Mesendoderm (in vitro differentiated cells): ENCODE results near the gene CFAP97D2.
"Not testable (repeated sequence)": the region's sequence is repeated elsewhere in the genome, so short reads cannot be mapped to it uniquely, and the experiment has no call there.

Experiments used
- DNase-seq: peaks from one replicate; pipeline ENCODE4 v3.0.0; 2013
- H2AK5ac ChIP-seq: 2 replicates; pipeline ENCODE4 v1.6.1; 2013; ENCODE audit warnings: low read length, inconsistent platforms
- H2BK120ac ChIP-seq: 2 replicates; pipeline ENCODE4 v1.6.1; 2013; ENCODE audit warnings: low read depth, mild to moderate bottlenecking, low read length, moderate library complexity, mixed read lengths
- H2BK15ac ChIP-seq: replicated peaks from 2 replicates; pipeline ENCODE4 v1.6.1; 2013; ENCODE audit warnings: low read depth, mild to moderate bottlenecking, moderate library complexity
- H2BK5ac ChIP-seq: 2 replicates; pipeline ENCODE4 v1.6.1; 2013; ENCODE audit warnings: low read length, inconsistent platforms
- H3K18ac ChIP-seq: 2 replicates; pipeline ENCODE4 v1.6.1; 2013; ENCODE audit warnings: mild to moderate bottlenecking, low read length, mixed read lengths
- H3K23ac ChIP-seq: one replicate; pipeline ENCODE4 v1.6.1; 2013; ENCODE audit warnings: low read length
- H3K27ac ChIP-seq: 2 replicates; pipeline ENCODE4 v1.5.1; 2013; ENCODE audit warnings: low read depth, mild to moderate bottlenecking, inconsistent platforms, low read length, moderate library complexity
- H3K27me3 ChIP-seq: 2 replicates; pipeline ENCODE4 v1.6.1; 2013; ENCODE audit warnings: low read length, control low read depth, mild to moderate bottlenecking, inconsistent platforms; ENCODE audit not compliant: insufficient read depth, poor library complexity
- H3K36me3 ChIP-seq: 2 replicates; pipeline ENCODE4 v1.6.1; 2013; ENCODE audit warnings: low read length, inconsistent platforms; ENCODE audit not compliant: control insufficient read depth, insufficient read depth
- H3K4ac ChIP-seq: one replicate; pipeline ENCODE4 v1.6.1; 2013; ENCODE audit warnings: low read depth, mild to moderate bottlenecking, low read length, moderate library complexity
- H3K4me1 ChIP-seq: 2 replicates; pipeline ENCODE4 v1.6.1; 2013; ENCODE audit warnings: low read depth, low read length, inconsistent platforms; ENCODE audit not compliant: control insufficient read depth
- H3K4me2 ChIP-seq: 2 replicates; pipeline ENCODE4 v1.6.1; 2013; ENCODE audit warnings: low read length
- H3K4me3 ChIP-seq: 2 replicates; pipeline ENCODE4 v1.5.1; 2013; ENCODE audit warnings: mild to moderate bottlenecking, low read length
- H3K56ac ChIP-seq: one replicate; pipeline ENCODE4 v1.6.1; 2013; ENCODE audit warnings: low read length
- H3K79me1 ChIP-seq: 2 replicates; pipeline ENCODE4 v1.6.1; 2013; ENCODE audit warnings: low read length, inconsistent platforms
- H3K79me2 ChIP-seq: 2 replicates; pipeline ENCODE4 v1.6.1; 2013; ENCODE audit warnings: mild to moderate bottlenecking, low read length; ENCODE audit not compliant: control insufficient read depth, insufficient read depth
- H3K9ac ChIP-seq: 2 replicates; pipeline ENCODE4 v1.6.1; 2013; ENCODE audit warnings: low read length, inconsistent platforms
- H4K5ac ChIP-seq: one replicate; pipeline ENCODE4 v1.6.1; 2013; ENCODE audit warnings: low read length
- H4K8ac ChIP-seq: one replicate; pipeline ENCODE4 v1.6.1; 2013; ENCODE audit warnings: low read depth, mild to moderate bottlenecking, control low read depth, low read length, moderate library complexity
- WGBS: extraction: QIAGEN DNeasy Blood & Tissue Kit; methylation state at CpG from one replicate; pipeline ENCODE4 v1.1.7; 2013; ENCODE audit warnings: low lambda C conversion rate, missing lambda C conversion rate; ENCODE audit not compliant: insufficient coverage; ENCODE audit errors: extremely low coverage; 5-methylcytosine and 5-hydroxymethylcytosine counted together

Gene CFAP97D2

DNA sequence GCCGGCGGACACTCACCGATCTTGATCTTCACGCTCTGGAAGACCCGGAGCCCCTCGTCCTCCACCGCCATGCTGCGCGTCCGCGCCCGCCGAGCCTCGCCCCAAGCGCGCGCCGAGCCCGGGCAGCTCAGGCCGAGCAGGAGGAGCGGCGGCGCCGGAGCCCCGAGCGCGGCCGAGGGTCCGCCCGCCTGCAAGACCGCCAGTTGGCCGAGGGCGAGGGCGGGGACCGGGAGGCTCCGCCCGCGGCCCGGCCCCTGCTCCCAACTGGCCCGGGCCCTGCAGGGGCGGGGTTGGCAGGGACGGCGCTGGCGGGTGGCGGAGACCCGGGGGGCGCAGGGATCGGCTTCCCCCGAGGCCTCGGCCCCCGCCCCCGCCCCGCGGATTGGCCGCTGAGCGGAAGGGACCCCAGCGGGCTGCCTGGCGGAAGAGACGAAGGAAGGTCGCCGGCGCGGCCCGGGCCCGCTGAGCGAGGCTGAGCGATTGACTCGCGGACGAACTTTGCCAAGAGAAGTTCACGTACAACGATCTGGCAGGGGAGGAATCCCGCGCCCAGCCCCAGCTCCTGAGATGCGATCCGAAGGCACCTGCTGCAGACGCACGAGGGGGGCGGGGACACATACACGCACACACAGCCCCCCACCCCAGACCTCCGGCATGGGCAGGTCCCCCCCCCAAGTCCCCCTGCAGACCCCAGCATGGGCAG is 46.5 kb upstream of the CFAP97D2 start, which contains the start of gene RASA3:
RASA3 (minus strand) TSS at position 205 of the 703 bp plus-strand sequence; CDS start at position 71, 134 bp downstream.
- Histone ChIP-seq H3K4me2 (peak within 1 kb of the TSS; percentile 99), H3K79me1 (peaks cover 13% of the 10 kb centered on the region), H2BK5ac (no peak within 1 kb of the TSS), H3K4ac (no peak within 1 kb of the TSS), H3K4me1 (peaks cover 10% of the 10 kb centered on the region), H2BK15ac (no peak within 1 kb of the TSS), H3K79me2 (peaks cover 22% of the 10 kb centered on the region), H3K27ac (peak within 1 kb of the TSS; percentile 9), H3K27me3 (no peaks in the 10 kb centered on the region), H3K23ac (peak within 1 kb of the TSS; percentile 85), H3K9ac (peak within 1 kb of the TSS; percentile 87), H2BK120ac (peak within 1 kb of the TSS; percentile 16), H2AK5ac (no peak within 1 kb of the TSS), H3K4me3 (peak within 1 kb of the TSS; percentile 63), H3K56ac (peak within 1 kb of the TSS; percentile 93), H3K18ac (peak within 1 kb of the TSS; percentile 24), H4K8ac (no peak within 1 kb of the TSS), H3K36me3 (no peaks in the 10 kb centered on the region), H4K5ac (no peak within 1 kb of the TSS)
- no CpG with 5 or more reads among the region's 81 CpGs for WGBS
- peak; percentile 92 for DNase-seq

DNA sequence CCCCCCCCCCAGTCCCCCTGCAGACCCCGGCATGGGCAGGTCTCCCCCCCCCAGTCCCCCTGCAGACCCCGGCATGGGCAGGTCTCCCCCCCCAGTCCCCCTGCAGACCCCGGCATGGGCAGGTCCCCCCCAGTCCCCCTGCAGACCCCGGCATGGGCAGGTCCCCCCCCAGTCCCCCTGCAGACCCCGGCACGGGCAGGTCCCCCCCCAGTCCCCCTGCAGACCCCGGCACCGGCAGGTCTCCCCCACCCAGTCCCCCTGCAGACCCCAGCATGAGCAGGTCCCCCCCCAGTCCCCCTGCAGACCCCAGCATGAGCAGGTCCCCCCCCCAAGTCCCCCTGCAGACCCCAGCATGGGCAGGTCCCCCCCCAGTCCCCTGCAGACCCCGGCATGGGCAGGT is 45.9 kb upstream of the CFAP97D2 start:
- not testable (repeated sequence) for H4K8ac ChIP-seq, H2AK5ac ChIP-seq, H3K18ac ChIP-seq, H3K4ac ChIP-seq, H2BK5ac ChIP-seq, H2BK120ac ChIP-seq, H3K27ac ChIP-seq, H3K4me1 ChIP-seq, DNase-seq, H3K4me3 ChIP-seq, H3K23ac ChIP-seq, H3K4me2 ChIP-seq, H3K56ac ChIP-seq, H3K36me3 ChIP-seq, H4K5ac ChIP-seq, H2BK15ac ChIP-seq, H3K9ac ChIP-seq, H3K27me3 ChIP-seq
- WGBS = no CpG with 5 or more reads among the region's 9 CpGs
- Histone ChIP-seq H3K79me2 (peaks cover 17% of the 10 kb centered on the region), H3K79me1 (peaks cover 10% of the 10 kb centered on the region)

DNA sequence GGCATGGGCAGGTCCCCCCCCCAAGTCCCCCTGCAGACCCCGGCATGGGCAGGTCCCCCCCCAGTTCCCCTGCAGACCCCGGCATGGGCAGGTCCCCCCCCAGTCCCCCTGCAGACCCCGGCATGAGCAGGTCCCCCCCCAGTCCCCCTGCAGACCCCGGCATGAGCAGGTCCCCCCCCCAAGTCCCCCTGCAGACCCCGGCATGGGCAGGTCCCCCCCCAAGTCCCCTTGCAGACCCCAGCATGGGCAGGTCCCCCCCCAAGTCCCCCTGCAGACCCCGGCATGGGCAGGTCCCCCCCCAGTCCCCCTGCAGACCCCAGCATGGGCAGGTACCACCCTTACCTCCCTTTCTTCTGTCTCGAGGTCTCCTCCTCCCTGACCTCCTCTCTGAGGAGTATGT is 45.5 kb upstream of the CFAP97D2 start:
- not testable (repeated sequence) for H3K27ac ChIP-seq, H3K36me3 ChIP-seq, H3K4ac ChIP-seq, H3K56ac ChIP-seq, H3K9ac ChIP-seq, H2BK15ac ChIP-seq, H4K5ac ChIP-seq, H3K79me1 ChIP-seq, H4K8ac ChIP-seq, H3K4me2 ChIP-seq, H3K18ac ChIP-seq, H3K23ac ChIP-seq, H3K4me1 ChIP-seq, H3K27me3 ChIP-seq, H2AK5ac ChIP-seq, H2BK120ac ChIP-seq, H2BK5ac ChIP-seq, DNase-seq, H3K4me3 ChIP-seq
- no CpG with 5 or more reads among the region's 7 CpGs for whole genome bisulfite sequencing
- H3K79me2 ChIP-seq = peaks cover 15% of the 10 kb centered on the region

DNA sequence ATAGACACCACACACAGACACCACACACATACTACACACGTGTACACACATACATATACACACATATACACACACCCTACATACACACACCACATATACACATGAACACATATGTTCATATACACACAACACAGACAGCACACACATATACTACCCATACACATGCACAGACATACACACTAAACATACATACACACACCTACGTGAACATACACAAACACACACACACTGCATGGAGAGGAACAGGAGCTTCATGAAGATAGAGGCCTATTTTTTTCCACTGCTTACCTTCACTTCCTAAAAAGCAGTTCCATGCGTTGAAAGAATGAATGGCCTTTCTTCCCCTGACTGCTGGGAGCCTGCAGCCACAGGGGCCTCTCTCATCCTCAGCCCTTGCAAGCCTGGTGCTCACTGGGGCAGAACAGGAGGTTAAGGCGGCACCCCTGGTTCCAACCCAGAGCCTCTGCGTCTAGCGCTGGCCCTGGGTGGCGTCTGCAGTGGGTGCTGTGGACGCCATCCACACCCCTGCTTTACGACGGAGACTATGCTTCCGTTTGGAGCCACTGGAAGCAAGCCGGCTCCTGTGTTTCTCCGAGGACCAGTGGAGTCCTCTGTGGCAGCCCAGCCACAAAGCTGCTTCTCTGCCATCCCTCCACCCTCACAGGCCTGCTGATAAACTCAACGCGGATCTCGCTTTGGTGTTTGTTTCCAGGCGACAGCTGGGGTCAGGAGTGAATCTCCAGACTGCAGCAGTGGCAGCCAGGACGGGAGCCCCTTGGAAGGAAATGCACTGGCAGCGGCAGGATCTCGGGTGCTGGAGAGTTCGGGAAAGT is 44.7 kb upstream of the CFAP97D2 start:
- DNase-seq = no peak
- H3K4me2 ChIP-seq = no peak overlapping the region
- no CpG with 5 or more reads among the region's 21 CpGs for WGBS
- H4K5ac ChIP-seq = no peak overlapping the region
- no peak overlapping the region for H3K18ac ChIP-seq
- H3K4me3 ChIP-seq = no peak overlapping the region
- no peak overlapping the region for H3K27ac ChIP-seq
- H3K4ac ChIP-seq = no peak overlapping the region
- no peak overlapping the region for H3K23ac ChIP-seq
- H3K79me2 ChIP-seq = peaks cover 15% of the 10 kb centered on the region
- no peak overlapping the region for H3K9ac ChIP-seq
- no peak overlapping the region for H2BK120ac ChIP-seq
- H4K8ac ChIP-seq = no peak overlapping the region
- H3K36me3 ChIP-seq = no peaks in the 10 kb centered on the region
- peaks cover 8% of the 10 kb centered on the region for H3K79me1 ChIP-seq
- H3K56ac ChIP-seq = peak overlapping the region; percentile 2
- H3K4me1 ChIP-seq = peaks cover 10% of the 10 kb centered on the region
- H3K27me3 ChIP-seq = no peaks in the 10 kb centered on the region
- no peak overlapping the region for H2BK15ac ChIP-seq
- H2BK5ac ChIP-seq = no peak overlapping the region
- no peak overlapping the region for H2AK5ac ChIP-seq

DNA sequence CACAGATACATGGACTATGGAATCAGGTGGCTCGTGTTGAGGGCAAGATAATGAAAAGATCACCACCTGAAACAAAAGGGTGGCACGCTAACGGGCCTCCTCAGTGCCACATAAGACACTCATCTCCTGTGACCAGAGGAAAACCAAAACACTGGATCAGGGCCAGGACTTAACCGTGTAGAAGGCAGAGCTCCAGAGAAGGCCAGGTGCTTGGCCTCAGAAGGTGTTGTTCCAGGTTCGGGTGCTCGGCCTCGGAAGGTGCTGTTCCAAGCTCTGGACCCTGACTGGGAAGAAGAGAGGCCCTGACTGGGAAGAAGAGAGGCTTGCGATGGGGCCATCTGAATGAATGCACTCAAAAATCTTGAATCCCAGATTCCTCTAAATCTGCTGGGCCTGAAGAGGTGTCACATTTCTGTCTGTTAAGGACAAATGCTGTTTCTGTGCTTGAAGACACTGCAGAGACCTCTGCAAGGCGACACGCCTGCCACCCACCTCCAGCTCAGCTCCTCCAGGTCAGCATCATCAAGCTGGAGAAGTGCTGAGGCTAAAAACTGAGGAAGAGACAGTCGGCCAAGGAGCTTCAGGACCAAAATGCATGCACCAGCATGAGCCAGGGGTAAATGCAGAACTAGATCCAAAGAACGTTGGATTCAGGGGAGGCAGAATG is 44.0 kb upstream of the CFAP97D2 start:
- Histone ChIP-seq H3K9ac (no peak overlapping the region), H3K27me3 (no peaks in the 10 kb centered on the region), H3K27ac (no peak overlapping the region), H3K4me1 (peaks cover 7% of the 10 kb centered on the region), H2BK5ac (no peak overlapping the region), H3K36me3 (no peaks in the 10 kb centered on the region), H4K8ac (no peak overlapping the region), H3K4me3 (no peak overlapping the region), H3K56ac (peak overlapping the region; percentile 7), H3K79me1 (peaks cover 6% of the 10 kb centered on the region), H3K18ac (no peak overlapping the region), H3K23ac (no peak overlapping the region), H3K4me2 (no peak overlapping the region), H3K79me2 (peaks cover 9% of the 10 kb centered on the region), H4K5ac (no peak overlapping the region), H2BK15ac (no peak overlapping the region), H2BK120ac (no peak overlapping the region), H2AK5ac (no peak overlapping the region), H3K4ac (no peak overlapping the region)
- no peak for DNase-seq
- no CpG with 5 or more reads among the region's 12 CpGs for WGBS
